ENCODE results near the gene FXYD6. TPM values are rescaled to one million over a fixed set of nuclear protein-coding genes. Genes with fewer than 3 reads are reported as not detected.

FXYD6 gene
- total and polyA plus RNA-seq, 9 of the 15 experiments (the other 6 are each of a cell fraction or from before 2014, with no cell fraction given), result 0.07 to 0.35 TPM; not detected in 7

DNA sequence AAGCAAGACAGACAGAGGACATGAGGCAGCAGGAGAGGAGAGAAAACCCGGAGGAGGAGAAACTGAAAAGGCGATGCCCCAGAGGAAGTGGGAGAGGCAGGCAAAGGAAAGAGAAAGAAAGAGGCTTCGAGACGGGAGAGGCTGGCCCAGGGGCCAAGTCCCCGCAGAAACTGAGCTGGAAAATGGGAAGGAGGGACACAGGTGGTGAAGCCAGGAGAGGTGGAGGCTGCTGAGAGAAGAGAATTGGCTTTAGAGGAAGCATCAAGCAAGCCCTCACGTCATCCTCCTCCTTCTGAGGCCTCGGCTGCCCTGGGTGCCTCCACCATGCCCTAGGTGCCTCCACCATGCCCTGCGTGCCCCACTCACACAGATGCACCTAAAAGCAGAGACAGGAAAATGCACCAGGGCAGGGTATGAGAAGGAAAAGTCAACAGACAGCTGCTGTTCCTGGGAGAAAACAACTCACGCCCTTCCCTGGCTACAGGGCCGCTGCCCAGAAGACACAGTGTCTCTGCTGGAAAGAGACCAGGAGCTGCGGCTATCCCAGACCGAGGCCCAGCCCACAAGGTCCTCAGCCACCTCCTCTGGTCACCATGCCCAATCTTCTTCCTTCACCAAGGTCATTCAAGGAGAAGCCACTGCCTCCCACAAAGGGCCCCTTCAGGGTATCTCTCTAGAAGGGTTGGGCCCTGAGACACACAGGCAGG lies 14.3 kb downstream of the FXYD6 start:
- POLR2A ChIA-PET, result interaction anchor here (1.4 kb wide), 1 partner anchor 88 kb away, joined by 3 read pairs; no protein-coding TSS in a partner anchor

More for the DNA sequence above, 14.3 kb downstream of the FXYD6 start:
- CTCF ChIA-PET (ENCODE audit: low intra/inter-chr PET ratio), result no interaction called here
- Histone ChIP-seq H3K36me3 (ENCODE audit: control insufficient read depth, insufficient read depth, low read length) (no peaks in the 10 kb centered on the region), H3K4me1 (replicated peaks in 1 of 2; ENCODE audit: control insufficient read depth in 2 of 2, insufficient read depth in 2 of 2, low read length in 2 of 2) (no peaks in the 10 kb centered on the region), H3K27ac (ENCODE audit: extremely low read depth, low read depth, low read length) (no peak overlapping the region), H3K9ac (ENCODE audit: insufficient read depth in 1 of 2, low read depth in 2 of 2, low read length in 2 of 2) (no peak overlapping the region), H3K79me2 (ENCODE audit: control insufficient read depth, insufficient read depth, low read length) (no peaks in the 10 kb centered on the region), H3K9me3 (replicated peaks; ENCODE audit: control insufficient read depth, insufficient read depth, low read depth, low read length) (no peaks in the 10 kb centered on the region), H2AFZ (ENCODE audit: low read depth, low read length) (no peak overlapping the region), H3K9me1 (ENCODE audit: control insufficient read depth, insufficient read depth, low read length) (no peaks in the 10 kb centered on the region), H3K4me2 (ENCODE audit: insufficient read depth, low read length) (no peak overlapping the region), H3K4me3 (no peak overlapping the region), H3K27me3 (ENCODE audit: control insufficient read depth in 2 of 2, insufficient read depth in 2 of 2, low read length in 2 of 2) (peaks cover 15 to 66% of the 10 kb centered on the region in 2 experiments; a peak in 4 of 5 replicates), H4K20me1 (replicated peaks; ENCODE audit: control insufficient read depth, insufficient read depth, low read length) (0 out of 2 replicates have a peak, but pooled peaks cover 3% of the 10 kb centered on the region)
- TF ChIP-seq, protein P1, sequence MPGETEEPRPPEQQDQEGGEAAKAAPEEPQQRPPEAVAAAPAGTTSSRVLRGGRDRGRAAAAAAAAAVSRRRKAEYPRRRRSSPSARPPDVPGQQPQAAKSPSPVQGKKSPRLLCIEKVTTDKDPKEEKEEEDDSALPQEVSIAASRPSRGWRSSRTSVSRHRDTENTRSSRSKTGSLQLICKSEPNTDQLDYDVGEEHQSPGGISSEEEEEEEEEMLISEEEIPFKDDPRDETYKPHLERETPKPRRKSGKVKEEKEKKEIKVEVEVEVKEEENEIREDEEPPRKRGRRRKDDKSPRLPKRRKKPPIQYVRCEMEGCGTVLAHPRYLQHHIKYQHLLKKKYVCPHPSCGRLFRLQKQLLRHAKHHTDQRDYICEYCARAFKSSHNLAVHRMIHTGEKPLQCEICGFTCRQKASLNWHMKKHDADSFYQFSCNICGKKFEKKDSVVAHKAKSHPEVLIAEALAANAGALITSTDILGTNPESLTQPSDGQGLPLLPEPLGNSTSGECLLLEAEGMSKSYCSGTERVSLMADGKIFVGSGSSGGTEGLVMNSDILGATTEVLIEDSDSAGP (CRISPR knock-in tag; IDR thresholded peaks at IDR 0.05), result no peak
- TF ChIP-seq RBM39 (optimal IDR thresholded peaks at IDR 0.05; ENCODE audit: low read depth, low read length) (no peak), MAFF (IDR thresholded peaks at IDR 0.05; ENCODE audit: low read length) (no peak), ZNF134 (CRISPR knock-in tag; conservative IDR thresholded peaks at IDR 0.05) (no peak), NCOA6 (IDR thresholded peaks at IDR 0.05) (no peak), DMBX1 (CRISPR knock-in tag; IDR thresholded peaks at IDR 0.05; ENCODE audit: borderline replicate concordance) (no peak), HNRNPUL1 (IDR thresholded peaks at IDR 0.05; ENCODE audit: low read length) (no peak)
- TF ChIP-seq, protein P2, sequence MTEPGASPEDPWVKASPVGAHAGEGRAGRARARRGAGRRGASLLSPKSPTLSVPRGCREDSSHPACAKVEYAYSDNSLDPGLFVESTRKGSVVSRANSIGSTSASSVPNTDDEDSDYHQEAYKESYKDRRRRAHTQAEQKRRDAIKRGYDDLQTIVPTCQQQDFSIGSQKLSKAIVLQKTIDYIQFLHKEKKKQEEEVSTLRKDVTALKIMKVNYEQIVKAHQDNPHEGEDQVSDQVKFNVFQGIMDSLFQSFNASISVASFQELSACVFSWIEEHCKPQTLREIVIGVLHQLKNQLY (CRISPR knock-in tag; conservative IDR thresholded peaks at IDR 0.05), result no peak
- 3% methylated on average over 10 of the region's 12 CpGs for WGBS (ENCODE audit: insufficient coverage, low coverage, missing lambda C conversion rate)
- DNase-seq (ENCODE audit: extremely low read depth in 1 of 4, low spot score in 3 of 4) (no peak), ATAC-seq (no peak), FAIRE-seq (no peak)
- intact Hi-C loops (cut with micrococcal nuclease), result no loop called here
- in situ Hi-C loops (cut with MboI), result no loop called here
- BruUV-seq (replicated peaks), result no TSS peak

Data from K562 (cell line).